ENCODE data around the gene FLRT2. TPM values are rescaled to one million over a fixed set of nuclear protein-coding genes. Genes with fewer than 3 reads are reported as not detected.

Gene FLRT2
- total and polyA plus RNA-seq, 9 of the 15 experiments (the other 6 are each of a cell fraction or from before 2014, with no cell fraction given), result 0.02 TPM; not detected in 8

DNA sequence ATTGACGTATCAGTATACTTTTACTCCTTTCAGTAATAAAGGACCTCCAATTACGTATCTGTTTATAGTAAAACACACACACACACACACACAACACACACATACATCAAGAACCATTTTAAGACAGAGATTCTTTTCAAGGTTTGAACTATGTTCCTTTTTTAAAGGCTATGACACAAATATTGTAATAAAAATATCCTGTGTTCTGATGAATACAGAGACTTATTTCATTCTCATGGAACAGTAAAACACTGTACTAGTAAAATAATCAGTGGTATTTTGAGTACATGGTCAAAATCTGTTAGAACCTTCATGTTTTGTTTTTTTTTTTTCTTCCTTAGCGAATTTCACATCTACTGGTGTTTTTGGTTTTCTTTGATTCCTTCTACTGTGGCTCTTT, 7.6 kb downstream of the FLRT2 start (continued):
- TF ChIP-seq, protein P1, sequence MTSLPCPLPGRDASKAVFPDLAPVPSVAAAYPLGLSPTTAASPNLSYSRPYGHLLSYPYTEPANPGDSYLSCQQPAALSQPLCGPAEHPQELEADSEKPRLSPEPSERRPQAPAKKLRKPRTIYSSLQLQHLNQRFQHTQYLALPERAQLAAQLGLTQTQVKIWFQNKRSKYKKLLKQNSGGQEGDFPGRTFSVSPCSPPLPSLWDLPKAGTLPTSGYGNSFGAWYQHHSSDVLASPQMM (CRISPR knock-in tag; IDR thresholded peaks at IDR 0.05), result no peak
- TF ChIP-seq ILF3 (IDR thresholded peaks at IDR 0.05; ENCODE audit: borderline replicate concordance) (no peak), RBBP5 (IDR thresholded peaks at IDR 0.05; ENCODE audit: borderline replicate concordance, insufficient read depth, low read length, poor library complexity, severe bottlenecking) (no peak), TOE1 (IDR thresholded peaks at IDR 0.05; ENCODE audit: borderline replicate concordance) (no peak), TOE1 (CRISPR knock-in tag; IDR thresholded peaks at IDR 0.05; ENCODE audit: borderline replicate concordance, low read depth) (no peak)

DNA sequence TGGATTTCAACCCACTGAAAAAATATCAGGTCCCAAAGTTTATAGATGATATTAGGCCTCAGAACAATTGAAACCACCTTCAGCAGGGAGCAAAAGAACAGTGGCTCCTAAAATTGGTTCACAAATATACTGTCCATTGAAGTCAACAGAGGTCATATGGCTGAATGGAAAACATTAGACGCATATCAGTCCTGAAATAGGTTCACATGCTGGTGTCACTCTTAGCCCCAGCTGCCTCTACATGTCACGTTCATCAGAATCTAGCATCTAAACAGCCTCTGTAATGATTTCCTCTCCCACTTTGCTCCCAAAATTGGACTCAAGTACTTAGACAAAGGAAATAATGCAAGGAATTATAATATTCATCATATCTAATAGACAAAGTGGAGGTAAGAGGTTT, 8.7 kb downstream of the FLRT2 start:
- in situ Hi-C loops (cut with MboI) (no loop called here), intact Hi-C loops (cut with micrococcal nuclease) (no loop called here)
- no peak overlapping the region for H3K9ac ChIP-seq (ENCODE audit: insufficient read depth in 1 of 2, low read depth in 2 of 2, low read length in 2 of 2)
- H3K79me2 ChIP-seq (ENCODE audit: control insufficient read depth, insufficient read depth, low read length), result no peaks in the 10 kb centered on the region
- BruUV-seq (replicated peaks), result no TSS peak
- DNase-seq (ENCODE audit: extremely low read depth in 1 of 4, low spot score in 3 of 4) (no peak), FAIRE-seq (no peak), ATAC-seq (no peak)
- CTCF ChIA-PET (ENCODE audit: low intra/inter-chr PET ratio), result no interaction called here
- no peak overlapping the region for H3K4me3 ChIP-seq
- no peaks in the 10 kb centered on the region for H3K9me3 ChIP-seq (replicated peaks; ENCODE audit: control insufficient read depth, insufficient read depth, low read depth, low read length)
- no peaks in the 10 kb centered on the region for H3K4me1 ChIP-seq (replicated peaks in 1 of 2; ENCODE audit: control insufficient read depth in 2 of 2, insufficient read depth in 2 of 2, low read length in 2 of 2)
- TF ChIP-seq, protein P2, sequence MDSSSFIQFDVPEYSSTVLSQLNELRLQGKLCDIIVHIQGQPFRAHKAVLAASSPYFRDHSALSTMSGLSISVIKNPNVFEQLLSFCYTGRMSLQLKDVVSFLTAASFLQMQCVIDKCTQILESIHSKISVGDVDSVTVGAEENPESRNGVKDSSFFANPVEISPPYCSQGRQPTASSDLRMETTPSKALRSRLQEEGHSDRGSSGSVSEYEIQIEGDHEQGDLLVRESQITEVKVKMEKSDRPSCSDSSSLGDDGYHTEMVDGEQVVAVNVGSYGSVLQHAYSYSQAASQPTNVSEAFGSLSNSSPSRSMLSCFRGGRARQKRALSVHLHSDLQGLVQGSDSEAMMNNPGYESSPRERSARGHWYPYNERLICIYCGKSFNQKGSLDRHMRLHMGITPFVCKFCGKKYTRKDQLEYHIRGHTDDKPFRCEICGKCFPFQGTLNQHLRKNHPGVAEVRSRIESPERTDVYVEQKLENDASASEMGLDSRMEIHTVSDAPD (CRISPR knock-in tag; IDR thresholded peaks at IDR 0.05), result no peak
- TF ChIP-seq POLR2AphosphoS5 (IDR thresholded peaks at IDR 0.05; ENCODE audit: control insufficient read depth, insufficient read depth, low read depth, low read length), result no peak
- TF ChIP-seq, protein P3, sequence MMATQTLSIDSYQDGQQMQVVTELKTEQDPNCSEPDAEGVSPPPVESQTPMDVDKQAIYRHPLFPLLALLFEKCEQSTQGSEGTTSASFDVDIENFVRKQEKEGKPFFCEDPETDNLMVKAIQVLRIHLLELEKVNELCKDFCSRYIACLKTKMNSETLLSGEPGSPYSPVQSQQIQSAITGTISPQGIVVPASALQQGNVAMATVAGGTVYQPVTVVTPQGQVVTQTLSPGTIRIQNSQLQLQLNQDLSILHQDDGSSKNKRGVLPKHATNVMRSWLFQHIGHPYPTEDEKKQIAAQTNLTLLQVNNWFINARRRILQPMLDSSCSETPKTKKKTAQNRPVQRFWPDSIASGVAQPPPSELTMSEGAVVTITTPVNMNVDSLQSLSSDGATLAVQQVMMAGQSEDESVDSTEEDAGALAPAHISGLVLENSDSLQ (IDR thresholded peaks at IDR 0.05), result no peak
- H2AFZ ChIP-seq (ENCODE audit: low read depth, low read length), result no peak overlapping the region
- no peaks in the 10 kb centered on the region for H3K27me3 ChIP-seq (ENCODE audit: control insufficient read depth in 2 of 2, insufficient read depth in 2 of 2, low read length in 2 of 2)
- no peaks in the 10 kb centered on the region for H3K9me1 ChIP-seq (ENCODE audit: control insufficient read depth, insufficient read depth, low read length)
- H3K36me3 ChIP-seq (ENCODE audit: control insufficient read depth, insufficient read depth, low read length), result no peaks in the 10 kb centered on the region
- no peak overlapping the region for H3K27ac ChIP-seq (ENCODE audit: extremely low read depth, low read depth, low read length)
- 7% methylated on average over 2 of the region's 2 CpGs for WGBS (ENCODE audit: insufficient coverage, low coverage, missing lambda C conversion rate)
- POLR2A ChIA-PET, result no interaction called here
- H4K20me1 ChIP-seq (replicated peaks; ENCODE audit: control insufficient read depth, insufficient read depth, low read length), result no peaks in the 10 kb centered on the region
- H3K4me2 ChIP-seq (ENCODE audit: insufficient read depth, low read length), result no peak overlapping the region

All from K562 (cell line).